Vagina (tissue), 2 donors: ENCODE data around the gene NKG7.

Source experiments
- CTCF ChIP-seq, 3 experiments: fragments of 450-650 bp in 2 of 3; fragments of 200-600 bp in 1 of 3; sonication (generic) in 1 of 3; IDR thresholded peaks; one replicate each; pipeline ENCODE4 v1.5.1; 2017 to 2019; ENCODE audit warnings: antibody characterized with exemption in 3 of 3, mild to moderate bottlenecking in 2 of 3, moderate library complexity in 2 of 3
- POLR2AphosphoS5 ChIP-seq, 2 donors: sonication (generic); formaldehyde crosslinking; IDR thresholded peaks; one replicate each; pipeline ENCODE4 v1.9.0; 2017; ENCODE audit warnings: antibody characterized with exemption in 2 of 2, mild to moderate bottlenecking in 2 of 2, low read depth in 1 of 2; ENCODE audit not compliant: insufficient read depth in 1 of 2

- TF ChIP-seq CTCF (IDR thresholded peaks at IDR 0.05) = no peak
- no peak for TF ChIP-seq POLR2AphosphoS5 (IDR thresholded peaks at IDR 0.05; ENCODE audit: insufficient read depth in 1 of 2, low read depth in 1 of 2)
Measured at GRCh38 chr19:51323481-51324166, 48.8 kb downstream of the NKG7 start.
